Parathyroid adenoma (tissue), 2 donors: Measurements from ENCODE around the gene ETV3L.

Experiments used
- H2AFZ ChIP-seq: fragments of 300-600 bp; sonication (generic); one replicate; pipeline ENCODE4 v1.7.0; 2017; ENCODE audit warnings: antibody characterized with exemption, mild to moderate bottlenecking
- H3K27ac ChIP-seq: fragments of 300-600 bp; sonication (generic); one replicate; pipeline ENCODE4 v1.7.0; 2017
- H3K27me3 ChIP-seq: fragments of 300-600 bp; sonication (generic); one replicate; pipeline ENCODE4 v1.7.0; 2017; ENCODE audit warnings: low read length; ENCODE audit not compliant: control insufficient read depth, insufficient read depth
- H3K36me3 ChIP-seq: fragments of 300-600 bp; sonication (generic); one replicate; pipeline ENCODE4 v1.7.0; 2017; ENCODE audit warnings: low read length; ENCODE audit not compliant: control insufficient read depth, insufficient read depth
- H3K4me1 ChIP-seq: fragments of 300-600 bp; sonication (generic); one replicate; pipeline ENCODE4 v1.7.0; 2017; ENCODE audit warnings: control low read depth
- H3K4me2 ChIP-seq: fragments of 300-600 bp; sonication (generic); one replicate; pipeline ENCODE4 v1.7.0; 2017; ENCODE audit warnings: low read length
- H3K4me3 ChIP-seq: fragments of 300-600 bp; sonication (generic); one replicate; pipeline ENCODE4 v1.7.0; 2017; ENCODE audit warnings: low read depth, low read length
- H3K79me2 ChIP-seq: fragments of 300-600 bp; sonication (generic); one replicate; pipeline ENCODE4 v1.7.0; 2017; ENCODE audit warnings: control low read depth
- H3K9ac ChIP-seq: fragments of 300-600 bp; sonication (generic); one replicate; pipeline ENCODE4 v1.7.0; 2017; ENCODE audit warnings: mild to moderate bottlenecking
- H3K9me3 ChIP-seq: fragments of 300-600 bp; sonication (generic); one replicate; pipeline ENCODE4 v1.7.0; 2017; ENCODE audit warnings: low read length; ENCODE audit not compliant: control insufficient read depth
- TF ChIP-seq, protein P1 (sequence below): fragments of 300-600 bp; sonication (generic); IDR thresholded peaks from one replicate; pipeline ENCODE4 v1.7.0; 2017; ENCODE audit warnings: antibody characterized with exemption, mild to moderate bottlenecking
- donor health status: primary hyperparathyroidism.

ETV3L gene

DNA sequence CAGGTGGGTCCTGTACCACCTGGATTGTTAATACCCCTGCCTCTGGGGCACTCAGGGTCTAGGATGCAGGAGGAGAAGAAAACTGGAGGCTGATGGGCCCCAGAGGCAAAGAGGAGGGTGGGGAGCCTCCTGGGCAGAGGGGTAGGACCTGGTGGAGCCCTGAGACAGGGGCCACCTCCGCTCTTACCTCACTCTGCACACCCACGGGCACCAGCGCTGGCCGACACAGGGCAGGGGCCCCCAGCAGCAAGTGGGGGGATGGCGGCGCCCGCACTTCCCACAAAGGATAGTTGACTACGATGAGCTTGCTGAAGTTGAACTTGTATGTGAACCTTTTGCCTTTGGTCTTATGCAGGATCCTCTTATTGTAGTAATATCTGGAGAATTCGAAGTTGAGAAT is 1.1 kb downstream of the ETV3L start:
- H2AFZ ChIP-seq, result no peak overlapping the region
- TF ChIP-seq, protein P1, sequence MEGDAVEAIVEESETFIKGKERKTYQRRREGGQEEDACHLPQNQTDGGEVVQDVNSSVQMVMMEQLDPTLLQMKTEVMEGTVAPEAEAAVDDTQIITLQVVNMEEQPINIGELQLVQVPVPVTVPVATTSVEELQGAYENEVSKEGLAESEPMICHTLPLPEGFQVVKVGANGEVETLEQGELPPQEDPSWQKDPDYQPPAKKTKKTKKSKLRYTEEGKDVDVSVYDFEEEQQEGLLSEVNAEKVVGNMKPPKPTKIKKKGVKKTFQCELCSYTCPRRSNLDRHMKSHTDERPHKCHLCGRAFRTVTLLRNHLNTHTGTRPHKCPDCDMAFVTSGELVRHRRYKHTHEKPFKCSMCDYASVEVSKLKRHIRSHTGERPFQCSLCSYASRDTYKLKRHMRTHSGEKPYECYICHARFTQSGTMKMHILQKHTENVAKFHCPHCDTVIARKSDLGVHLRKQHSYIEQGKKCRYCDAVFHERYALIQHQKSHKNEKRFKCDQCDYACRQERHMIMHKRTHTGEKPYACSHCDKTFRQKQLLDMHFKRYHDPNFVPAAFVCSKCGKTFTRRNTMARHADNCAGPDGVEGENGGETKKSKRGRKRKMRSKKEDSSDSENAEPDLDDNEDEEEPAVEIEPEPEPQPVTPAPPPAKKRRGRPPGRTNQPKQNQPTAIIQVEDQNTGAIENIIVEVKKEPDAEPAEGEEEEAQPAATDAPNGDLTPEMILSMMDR, result no peak
- no peaks in the 10 kb centered on the region for H3K36me3 ChIP-seq
- H3K27me3 ChIP-seq, result no peaks in the 10 kb centered on the region
- H3K79me2 ChIP-seq, result no peaks in the 10 kb centered on the region
- H3K9ac ChIP-seq, result no peak overlapping the region
- H3K27ac ChIP-seq, result no peak overlapping the region
- H3K4me3 ChIP-seq, result no peak overlapping the region
- H3K9me3 ChIP-seq, result no peaks in the 10 kb centered on the region
- H3K4me1 ChIP-seq, result no peaks in the 10 kb centered on the region
- H3K4me2 ChIP-seq, result no peak overlapping the region

DNA sequence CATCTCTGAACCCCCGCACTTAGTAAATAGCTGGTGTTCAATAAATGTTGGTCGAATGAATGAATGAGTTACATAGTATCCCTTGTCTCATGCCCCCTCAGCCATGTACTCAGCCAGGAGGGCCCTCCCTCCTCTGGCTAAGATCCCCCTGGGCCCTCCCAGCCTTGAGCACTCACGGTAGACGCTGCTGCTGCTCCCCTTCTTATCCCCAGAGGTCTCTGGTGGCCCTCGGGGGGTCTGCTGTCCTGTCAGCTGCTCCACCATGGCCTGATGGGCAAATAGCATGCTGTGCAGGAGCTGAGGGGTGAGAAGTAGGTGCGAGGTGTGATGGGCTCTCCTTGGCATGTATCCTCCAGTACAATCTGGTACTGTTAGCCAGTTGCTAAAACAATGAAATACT is 1.9 kb downstream of the ETV3L start:
- no peak overlapping the region for H3K27ac ChIP-seq
- H3K4me2 ChIP-seq, result no peak overlapping the region
- H3K27me3 ChIP-seq, result no peaks in the 10 kb centered on the region
- TF ChIP-seq, protein P1, result no peak
- no peak overlapping the region for H2AFZ ChIP-seq
- H3K9ac ChIP-seq, result no peak overlapping the region
- H3K9me3 ChIP-seq, result no peaks in the 10 kb centered on the region
- no peaks in the 10 kb centered on the region for H3K36me3 ChIP-seq
- no peaks in the 10 kb centered on the region for H3K79me2 ChIP-seq
- H3K4me3 ChIP-seq, result no peak overlapping the region
- no peaks in the 10 kb centered on the region for H3K4me1 ChIP-seq

DNA sequence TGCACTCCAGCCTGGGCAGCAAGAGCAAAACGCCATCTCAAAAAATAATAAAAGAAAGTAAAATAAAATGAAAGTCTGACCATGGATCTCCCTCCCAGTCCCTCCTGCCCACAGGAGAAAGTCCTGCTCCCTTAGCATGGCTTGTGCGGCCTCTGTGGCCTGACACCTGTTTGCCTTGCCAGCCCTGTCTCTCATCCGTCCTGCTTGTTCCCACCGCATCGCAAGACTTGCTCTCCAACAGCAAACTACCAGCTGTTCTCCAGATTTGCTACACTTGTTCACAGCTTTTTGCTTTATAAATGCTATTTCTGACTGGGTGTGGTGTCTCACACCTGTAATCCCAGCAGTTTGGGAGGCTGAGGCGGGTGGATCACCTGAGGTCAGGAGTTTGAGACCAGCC is 2.7 kb downstream of the ETV3L start:
- Histone ChIP-seq H3K27ac (no peak overlapping the region), H2AFZ (no peak overlapping the region), H3K9me3 (no peaks in the 10 kb centered on the region), H3K4me3 (no peak overlapping the region), H3K36me3 (no peaks in the 10 kb centered on the region), H3K27me3 (no peaks in the 10 kb centered on the region), H3K79me2 (no peaks in the 10 kb centered on the region), H3K4me1 (no peaks in the 10 kb centered on the region), H3K9ac (no peak overlapping the region), H3K4me2 (no peak overlapping the region)
- TF ChIP-seq, protein P1, result no peak

DNA sequence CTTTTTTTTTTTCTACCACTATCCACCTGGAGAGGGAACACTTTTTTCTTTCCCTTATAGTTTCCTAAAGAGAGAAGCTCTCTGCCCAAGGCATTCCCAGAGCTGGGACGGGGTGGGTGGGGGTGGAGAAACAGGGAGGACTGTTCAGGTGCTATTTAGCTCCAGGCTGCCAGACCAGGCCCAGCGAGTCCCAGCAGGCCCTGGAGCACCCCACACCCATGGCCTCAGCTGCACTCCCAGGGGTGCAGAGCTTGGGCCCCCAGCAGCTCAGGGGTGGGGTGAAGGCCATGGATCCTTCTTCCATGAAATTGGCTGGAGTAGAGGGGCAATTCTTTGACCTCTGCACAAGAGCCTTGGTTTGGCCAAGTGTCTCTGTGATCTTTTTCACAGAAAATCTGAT is 4.1 kb downstream of the ETV3L start:
- Histone ChIP-seq H3K4me3 (no peak overlapping the region), H3K4me2 (no peak overlapping the region), H3K27ac (no peak overlapping the region), H2AFZ (no peak overlapping the region), H3K9me3 (no peaks in the 10 kb centered on the region), H3K4me1 (no peaks in the 10 kb centered on the region), H3K9ac (no peak overlapping the region), H3K27me3 (no peaks in the 10 kb centered on the region), H3K36me3 (no peaks in the 10 kb centered on the region), H3K79me2 (no peaks in the 10 kb centered on the region)
- TF ChIP-seq, protein P1, result no peak

DNA sequence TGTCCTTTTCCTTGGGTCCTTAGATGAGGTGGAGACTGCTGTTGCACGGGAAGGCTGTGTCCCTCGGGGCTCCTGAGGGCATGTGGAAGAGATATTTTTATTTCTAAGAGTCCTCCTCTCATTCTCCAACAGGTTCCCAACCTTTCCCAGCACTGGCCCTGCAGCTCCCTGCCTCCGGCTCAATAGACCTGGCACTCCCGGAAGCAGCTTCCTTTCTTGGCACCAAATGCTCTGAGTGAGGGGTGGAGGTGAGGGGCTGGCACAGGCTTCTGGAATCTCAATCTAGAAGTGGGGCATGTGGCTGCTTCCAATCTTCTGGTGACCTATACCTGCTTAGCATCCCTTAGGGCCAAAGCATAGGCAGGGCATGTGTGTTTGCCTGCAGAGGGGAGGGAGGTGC is 4.5 kb downstream of the ETV3L start:
- Histone ChIP-seq H3K9ac (no peak overlapping the region), H3K27me3 (no peaks in the 10 kb centered on the region), H2AFZ (no peak overlapping the region), H3K4me2 (no peak overlapping the region), H3K36me3 (no peaks in the 10 kb centered on the region), H3K9me3 (no peaks in the 10 kb centered on the region), H3K79me2 (no peaks in the 10 kb centered on the region), H3K4me1 (no peaks in the 10 kb centered on the region), H3K27ac (no peak overlapping the region), H3K4me3 (no peak overlapping the region)
- TF ChIP-seq, protein P1, result no peak
